HG02798 (cell line): ENCODE measurements around the gene DOCK10.

ENCODE experiments used
- ATAC-seq: cut with Tn5 transposase; IDR thresholded peaks from one replicate; pipeline ENCODE4 v1.9.1; 2021; ENCODE audit warnings: mild to moderate bottlenecking; ENCODE audit not compliant: unreplicated experiment, poor library complexity

DOCK10 gene

DNA sequence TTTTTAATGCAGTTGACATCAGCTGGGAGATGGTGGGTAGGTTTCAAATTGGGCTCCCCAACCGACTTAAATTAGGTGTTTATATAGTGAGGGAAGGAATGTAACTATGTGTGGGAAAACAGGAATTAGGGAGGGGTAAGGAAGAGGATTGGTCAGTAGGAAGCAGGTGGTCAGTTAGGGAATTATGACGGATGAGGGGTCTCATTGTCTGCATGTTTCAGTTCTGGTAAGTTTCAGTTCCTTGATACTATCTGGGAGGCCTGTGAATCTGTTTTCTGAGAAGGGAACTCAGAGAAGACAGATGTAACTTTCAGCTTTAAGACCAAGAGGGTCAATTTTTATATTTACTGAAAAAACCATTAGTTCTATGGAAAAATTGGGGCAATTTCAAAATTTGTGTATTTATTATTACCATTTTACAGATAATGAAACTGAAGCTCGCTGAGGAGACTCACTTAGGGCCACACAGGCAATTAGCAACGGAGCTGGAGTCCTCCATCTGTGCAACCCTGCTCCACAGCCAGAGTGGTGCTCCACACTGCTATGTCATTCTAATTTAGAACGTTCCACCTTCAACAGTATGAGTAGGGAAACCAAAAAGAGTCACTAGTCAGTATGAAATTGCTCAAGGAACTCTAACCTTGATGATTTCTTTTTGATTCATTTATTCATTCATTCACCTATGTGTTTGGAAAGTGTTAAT is 290.1 kb downstream of the DOCK10 start:
- ATAC-seq, result peak; percentile 65

DNA sequence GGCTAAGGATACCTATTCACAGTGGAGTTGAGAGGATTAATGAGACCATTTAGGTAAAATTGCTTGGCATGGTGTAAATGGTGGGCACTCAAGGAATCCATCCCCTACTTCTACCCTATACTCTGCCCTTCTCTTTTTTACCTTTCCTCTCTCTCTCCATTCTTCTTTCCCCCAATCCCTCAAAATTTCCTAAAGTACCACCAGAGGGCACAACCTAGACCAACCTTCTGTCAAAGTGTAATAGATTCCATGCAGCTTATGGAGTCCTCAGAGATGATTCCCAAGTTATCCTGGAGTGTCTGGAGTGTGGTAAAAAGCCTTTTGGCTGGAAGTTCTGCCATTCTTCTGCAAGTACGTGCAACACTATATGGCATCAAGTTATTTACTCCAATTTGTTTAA is 293.1 kb downstream of the DOCK10 start:
- ATAC-seq, result no peak

DNA sequence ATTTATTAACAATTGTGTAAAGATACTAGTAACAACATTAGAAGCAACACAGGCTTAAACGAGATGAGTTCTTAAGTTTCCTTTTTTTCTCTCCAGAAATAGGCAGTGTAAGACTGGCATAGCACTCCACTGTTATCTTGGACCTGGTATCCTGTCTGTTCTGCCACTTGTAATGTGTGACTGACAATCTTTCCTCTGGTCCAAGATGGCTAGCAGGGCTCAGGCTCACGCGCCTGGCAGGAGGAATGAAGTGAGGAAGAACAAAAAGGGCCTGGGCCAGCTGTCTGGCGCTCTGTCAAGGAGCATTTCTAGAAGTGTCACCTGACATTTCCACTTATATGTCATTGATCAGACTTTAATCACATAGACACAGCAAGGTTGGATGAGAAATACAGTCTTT is 294.5 kb downstream of the DOCK10 start:
- ATAC-seq, result no peak

DNA sequence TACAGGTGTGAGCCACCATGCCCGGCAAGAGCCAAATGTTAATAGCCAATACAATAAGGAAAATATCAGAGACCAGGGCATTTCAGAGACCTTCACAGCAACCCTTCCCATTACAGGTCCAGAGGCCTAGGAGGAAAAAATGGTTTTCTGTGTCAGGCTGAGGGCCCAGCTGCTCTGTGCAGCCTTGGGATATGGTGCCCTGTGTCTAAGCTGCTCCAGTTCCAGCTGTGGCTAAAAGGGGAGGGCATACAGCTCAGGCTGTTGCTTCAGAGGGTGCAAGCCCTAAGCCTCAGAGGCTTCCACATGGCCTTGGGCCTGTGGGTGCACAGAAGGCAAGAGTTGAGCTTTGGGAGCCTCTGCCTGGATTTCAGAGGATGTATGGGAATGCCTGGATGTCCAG is 306.0 kb downstream of the DOCK10 start:
- no peak for ATAC-seq

DNA sequence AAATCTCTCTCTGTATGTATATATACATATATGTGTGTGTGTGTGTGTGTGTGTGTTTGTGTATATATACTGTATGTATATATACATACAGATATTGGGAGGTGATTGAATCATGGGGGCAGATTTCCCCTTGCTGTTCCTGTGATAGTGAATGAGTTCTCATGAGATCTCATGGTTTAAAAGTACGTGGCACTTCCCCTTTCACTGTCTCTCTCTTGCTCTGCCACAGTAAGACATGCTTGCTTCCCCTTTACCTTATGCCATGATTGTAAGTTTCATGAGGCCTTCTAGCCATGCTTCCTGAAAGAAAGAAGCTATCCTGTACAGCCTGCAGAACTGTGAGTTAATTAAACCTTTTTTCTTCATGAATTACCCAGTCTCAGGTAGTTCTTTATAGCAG is 307.3 kb downstream of the DOCK10 start:
- ATAC-seq, result no peak

DNA sequence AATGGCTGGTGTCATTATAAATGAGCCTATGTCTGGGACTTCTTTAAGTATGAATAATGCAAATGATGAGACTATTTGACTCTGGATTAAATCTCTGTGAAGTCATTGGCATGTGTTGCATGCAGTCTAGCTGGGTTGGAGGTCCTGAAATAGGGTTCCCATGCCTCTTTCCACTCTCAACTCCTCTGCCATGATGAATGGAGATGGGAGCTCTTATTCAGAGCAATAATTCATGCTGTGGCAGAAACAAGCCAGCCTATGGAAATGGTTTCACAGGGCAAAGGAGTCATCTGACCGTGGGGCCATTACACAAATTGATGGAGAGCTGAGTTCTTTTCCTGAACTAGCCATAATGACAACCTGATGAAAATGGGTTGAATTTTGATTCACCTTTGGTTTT is 310.6 kb downstream of the DOCK10 start:
- no peak for ATAC-seq

DNA sequence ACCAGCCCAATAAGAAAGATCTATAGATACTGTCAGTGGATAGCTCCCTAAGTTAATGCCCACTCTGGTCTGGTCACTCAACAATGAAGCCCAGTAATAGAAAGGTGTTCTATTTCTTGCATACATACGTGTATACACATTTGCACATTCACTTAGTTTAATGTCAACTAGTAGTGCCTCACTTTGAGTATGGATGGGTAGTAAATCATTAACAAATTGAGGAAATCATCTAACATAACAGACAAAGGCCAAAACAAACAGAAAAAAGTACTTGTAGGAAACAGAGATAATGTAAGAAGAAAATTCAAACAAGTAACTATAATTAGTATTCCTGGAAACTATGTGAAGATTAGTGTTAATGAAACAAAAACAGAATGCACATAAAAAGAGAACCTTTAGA is 312.8 kb downstream of the DOCK10 start:
- no peak for ATAC-seq

DNA sequence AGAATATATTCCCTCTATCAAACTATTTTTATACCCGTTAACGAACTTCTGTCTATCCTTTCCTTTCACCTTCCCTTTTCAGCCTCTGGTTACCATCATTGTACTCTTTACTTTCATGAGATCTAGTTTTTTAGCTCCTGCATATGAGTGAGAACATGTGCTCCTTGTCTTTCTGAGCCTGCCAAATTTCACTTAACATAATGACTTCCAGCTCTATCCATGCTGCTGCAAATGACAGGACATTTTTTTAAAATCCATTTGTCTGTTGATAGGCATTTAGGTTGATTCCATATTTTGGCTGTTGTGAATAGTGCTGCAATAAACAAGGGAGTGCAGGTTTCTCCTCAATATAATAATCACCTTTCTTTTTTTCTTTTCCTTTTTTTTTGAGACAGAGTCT is 317.9 kb downstream of the DOCK10 start:
- ATAC-seq, result no peak

DNA sequence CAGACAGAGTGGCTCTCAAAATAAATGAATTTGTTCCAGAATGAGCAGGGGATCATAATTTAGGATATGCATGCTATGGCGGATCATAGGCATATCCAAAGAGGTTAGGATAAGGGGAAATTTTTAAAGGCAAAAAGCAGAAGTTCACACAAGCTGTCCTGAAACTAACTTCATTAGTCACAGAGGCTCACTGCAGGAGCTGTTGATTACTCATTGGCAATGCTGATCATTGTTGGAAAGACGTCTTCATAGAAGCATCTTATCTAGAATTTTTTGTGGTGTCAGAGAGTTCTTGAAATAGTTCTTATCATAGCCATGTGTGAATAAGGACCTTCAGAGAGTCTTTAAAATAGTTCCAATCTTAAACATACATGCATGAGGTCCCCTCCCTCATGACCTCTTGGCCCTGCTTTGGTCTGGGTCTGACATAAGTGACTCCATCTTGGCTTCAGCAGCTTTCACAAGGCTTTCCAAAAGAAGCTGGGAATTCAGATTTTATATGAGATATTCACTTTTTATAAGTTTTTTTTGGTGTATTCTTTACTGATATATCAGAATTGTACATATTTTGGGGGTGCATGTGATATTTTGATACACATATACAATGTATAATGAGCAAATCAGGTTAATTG is 318.6 kb downstream of the DOCK10 start:
- ATAC-seq, result peak; percentile 71

DNA sequence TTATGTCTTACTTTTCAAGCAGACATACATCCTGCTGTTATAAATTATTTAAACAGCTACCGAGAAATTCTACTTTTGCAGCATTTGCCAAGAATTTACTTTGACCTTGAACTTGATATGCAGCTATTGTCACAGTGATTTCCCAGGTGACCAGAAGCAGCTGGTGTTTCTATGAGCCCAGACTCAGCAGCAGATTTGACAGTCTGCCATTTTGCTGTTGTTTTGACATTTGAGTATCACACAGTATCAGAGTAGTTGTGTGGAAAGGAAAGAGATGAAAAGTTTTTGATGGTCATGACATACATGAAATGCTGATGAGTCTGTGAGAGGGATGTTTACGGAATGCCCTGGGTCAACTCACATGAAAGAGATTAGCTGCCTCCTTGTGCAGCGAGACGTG is 319.5 kb downstream of the DOCK10 start:
- ATAC-seq, result no peak

DNA sequence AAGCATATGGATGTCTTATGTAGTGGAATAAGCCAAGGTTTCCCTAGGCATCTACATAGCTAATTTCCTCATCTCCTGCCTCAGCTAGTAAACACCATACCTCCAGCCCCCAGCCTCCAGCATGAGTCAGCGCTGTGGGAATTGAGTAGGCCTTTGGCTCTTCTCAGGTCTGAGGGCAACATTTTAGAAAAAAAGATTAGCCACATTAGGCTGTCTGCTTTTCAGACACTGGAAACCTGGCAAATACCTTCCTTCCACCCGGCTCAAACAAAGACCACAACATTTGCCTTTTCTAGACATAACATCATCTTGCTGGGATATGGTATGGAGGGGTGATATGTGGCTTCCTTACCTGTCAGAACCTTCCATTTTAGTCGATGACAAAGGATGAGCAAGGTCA is 320.0 kb downstream of the DOCK10 start:
- no peak for ATAC-seq

DNA sequence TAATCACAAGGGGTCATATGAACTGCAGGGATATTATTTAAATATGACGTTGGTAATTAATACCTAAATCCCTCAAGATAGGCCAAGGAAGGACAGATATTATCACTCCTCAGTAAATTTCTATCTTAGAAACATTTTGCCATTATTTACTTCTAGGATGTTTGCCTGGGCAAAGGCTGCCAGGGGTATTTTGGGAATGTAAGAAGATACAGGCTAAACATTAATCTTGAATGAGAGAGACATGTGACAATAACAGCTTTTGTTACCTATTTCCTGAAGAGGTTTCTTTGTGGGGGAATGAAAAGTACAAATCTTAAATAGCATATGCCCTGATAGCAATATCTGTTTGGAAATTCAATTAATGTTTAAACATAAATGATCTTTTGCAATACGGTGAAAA is 325.3 kb downstream of the DOCK10 start:
- no peak for ATAC-seq

DNA sequence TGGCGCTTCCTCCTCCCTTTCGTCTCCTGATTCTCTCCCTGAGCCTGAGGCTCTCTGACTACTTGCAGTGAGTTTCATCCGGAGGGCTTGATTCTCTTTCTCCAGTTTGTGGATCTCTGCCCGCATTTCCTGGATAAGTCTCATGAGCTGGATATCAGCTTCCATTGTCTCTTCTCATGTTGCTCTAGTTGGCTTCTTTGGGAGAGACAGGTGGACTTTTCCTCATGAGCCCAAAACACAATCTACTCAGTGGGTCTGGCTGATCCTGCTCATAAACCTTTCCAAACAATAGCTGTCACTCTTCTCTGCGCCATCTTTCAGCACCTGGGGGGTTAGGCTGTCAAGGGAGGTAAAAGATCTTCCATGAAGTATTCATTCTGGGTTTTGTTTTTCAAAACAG is 326.1 kb downstream of the DOCK10 start, which contains the start of gene CCDC195:
Gene CCDC195, minus strand, starts transcription at position 165 of the 400 bp plus-strand sequence. Its CDS starts 0 bp downstream, at position 165.
- ATAC-seq, result no peak
